ENCODE results near the gene ATPAF2.

GRCh38 chr17:17993366-17993765, 45.6 kb downstream of the ATPAF2 start:
- TF ChIP-seq TAF1 (IDR thresholded peaks at IDR 0.05; ENCODE audit: borderline replicate concordance, insufficient read depth, low read length), result no peak
- TF ChIP-seq FOXP2 (optimal IDR thresholded peaks at IDR 0.05; ENCODE audit: borderline replicate concordance, extremely low read depth, extremely low read length, insufficient read depth), result no peak
- no peak for TF ChIP-seq REST (IDR thresholded peaks at IDR 0.05; ENCODE audit: insufficient read depth in 1 of 2, low read depth in 2 of 2, low read length in 2 of 2)
- no peak for TF ChIP-seq POLR2AphosphoS5 (IDR thresholded peaks at IDR 0.05; ENCODE audit: low read depth, low read length)
